ENCODE results near the gene RTRAF. TPM values are rescaled to one million over a fixed set of nuclear protein-coding genes. Genes with fewer than 3 reads are reported as not detected.

The RTRAF gene
- total RNA-seq, 1 experiment from 2014 or later, result 350 TPM

GRCh38 chr14:51998348-51998747, 9.0 kb downstream of the RTRAF start:
- H3K79me1 ChIP-seq (ENCODE audit: insufficient read depth, low read depth, low read length, poor library complexity, severe bottlenecking), result no peaks in the 10 kb centered on the region
- no peak overlapping the region for H3K4ac ChIP-seq (ENCODE audit: low read depth, low read length)
- no peak overlapping the region for H3K27ac ChIP-seq (ENCODE audit: insufficient read length, low read depth, low read length)
- H3K9ac ChIP-seq (ENCODE audit: extremely low read depth, insufficient read length, low read length), result no peak overlapping the region
- no peaks in the 10 kb centered on the region for H3K9me3 ChIP-seq (ENCODE audit: control insufficient read depth, low read depth, low read length)
- H3K4me1 ChIP-seq (ENCODE audit: insufficient read depth, low read length), result no peaks in the 10 kb centered on the region
- no peaks in the 10 kb centered on the region for H3K23me2 ChIP-seq (ENCODE audit: insufficient read length, low read depth, low read length, poor library complexity, severe bottlenecking)
- no peak overlapping the region for H3K4me2 ChIP-seq (ENCODE audit: insufficient read depth, insufficient read length, low read length)
- no peak overlapping the region for H3K27ac Mint-ChIP-seq
- no peak for DNase-seq
- H2BK15ac ChIP-seq (ENCODE audit: low read depth, low read length), result no peak overlapping the region
- no peak overlapping the region for H3K23ac ChIP-seq (ENCODE audit: insufficient read length, low read depth, low read length)
- no peak overlapping the region for H4K5ac ChIP-seq (ENCODE audit: insufficient read length, low read depth, low read length)
- no peaks in the 10 kb centered on the region for H3K27me3 Mint-ChIP-seq (ENCODE audit: low read depth)
- H4K20me1 ChIP-seq (ENCODE audit: control insufficient read depth, insufficient read depth, insufficient read length), result no peaks in the 10 kb centered on the region
- no peak overlapping the region for H3K56ac ChIP-seq (ENCODE audit: insufficient read length, low read depth, low read length)
- no peak for TF ChIP-seq CTCF (conservative IDR thresholded peaks at IDR 0.05)
- no peak overlapping the region for H2BK20ac ChIP-seq (ENCODE audit: low read depth, low read length, poor library complexity, severe bottlenecking)
- no peaks in the 10 kb centered on the region for H3K27me3 ChIP-seq (ENCODE audit: insufficient read depth, low read length)
- H3K18ac ChIP-seq (ENCODE audit: insufficient read length, low read depth, low read length), result no peak overlapping the region
- H2BK5ac ChIP-seq (ENCODE audit: insufficient read length, low read length), result no peak overlapping the region
- no peaks in the 10 kb centered on the region for H3K79me2 ChIP-seq (ENCODE audit: insufficient read depth, low read length)
- H4K91ac ChIP-seq (ENCODE audit: insufficient read length, low read depth, low read length), result no peak overlapping the region
- no peak overlapping the region for H2AK5ac ChIP-seq (ENCODE audit: insufficient read length, low read length)
- H2BK12ac ChIP-seq (ENCODE audit: insufficient read length, low read depth, low read length), result no peak overlapping the region
- H3K36me3 Mint-ChIP-seq (ENCODE audit: insufficient read depth in 1 of 3, low read depth in 3 of 3), result peaks cover 36 to 82% (median 81%) of the 10 kb centered on the region in 3 experiments
- H2AFZ ChIP-seq (ENCODE audit: low read length), result no peak overlapping the region
- no peaks in the 10 kb centered on the region for H3K9me3 Mint-ChIP-seq
- H2BK120ac ChIP-seq (ENCODE audit: low read depth, low read length, poor library complexity, severe bottlenecking), result no peak overlapping the region
- no peak overlapping the region for H4K8ac ChIP-seq (replicated peaks; ENCODE audit: insufficient read length, low read depth, low read length)
- H3K4me1 Mint-ChIP-seq, result peaks cover 5 to 7% of the 10 kb centered on the region in 2 experiments
- no peak overlapping the region for H3T11ph ChIP-seq (ENCODE audit: low read length)
- no peak overlapping the region for H3K4me3 Mint-ChIP-seq
- no peak overlapping the region for H3K14ac ChIP-seq (ENCODE audit: insufficient read depth, low read length)
